Measurements from ENCODE around the gene POMC.
"Not testable (repeated sequence)": the region's sequence is repeated elsewhere in the genome, so short reads cannot be mapped to it uniquely, and the experiment has no call there.

Gene POMC

DNA sequence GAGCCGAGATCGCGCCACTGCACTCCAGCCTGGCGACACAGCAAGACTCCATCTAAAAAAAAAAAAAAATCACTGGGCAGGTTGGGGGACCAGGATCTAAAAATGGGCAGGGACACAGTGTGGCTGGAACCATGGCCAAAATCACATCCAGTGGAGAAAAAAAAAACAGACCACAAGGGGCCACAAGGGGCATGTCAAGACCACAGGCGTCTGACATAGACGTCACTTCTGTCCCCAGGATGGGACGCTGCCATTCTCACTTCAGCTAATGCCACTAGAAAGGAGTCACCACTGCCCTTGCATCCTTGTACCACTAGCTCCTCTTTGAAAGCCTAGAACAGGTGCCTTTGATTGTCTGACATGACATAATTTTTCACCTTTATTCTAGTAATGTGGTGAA lies 2.5 kb upstream of the POMC start:
- DNase-seq (ENCODE audit: extremely low read depth, low read depth) = no peak
- no peak overlapping the region for H3K4me3 ChIP-seq (replicated peaks; ENCODE audit: low read depth, low read length)
- TF ChIP-seq, protein P1, sequence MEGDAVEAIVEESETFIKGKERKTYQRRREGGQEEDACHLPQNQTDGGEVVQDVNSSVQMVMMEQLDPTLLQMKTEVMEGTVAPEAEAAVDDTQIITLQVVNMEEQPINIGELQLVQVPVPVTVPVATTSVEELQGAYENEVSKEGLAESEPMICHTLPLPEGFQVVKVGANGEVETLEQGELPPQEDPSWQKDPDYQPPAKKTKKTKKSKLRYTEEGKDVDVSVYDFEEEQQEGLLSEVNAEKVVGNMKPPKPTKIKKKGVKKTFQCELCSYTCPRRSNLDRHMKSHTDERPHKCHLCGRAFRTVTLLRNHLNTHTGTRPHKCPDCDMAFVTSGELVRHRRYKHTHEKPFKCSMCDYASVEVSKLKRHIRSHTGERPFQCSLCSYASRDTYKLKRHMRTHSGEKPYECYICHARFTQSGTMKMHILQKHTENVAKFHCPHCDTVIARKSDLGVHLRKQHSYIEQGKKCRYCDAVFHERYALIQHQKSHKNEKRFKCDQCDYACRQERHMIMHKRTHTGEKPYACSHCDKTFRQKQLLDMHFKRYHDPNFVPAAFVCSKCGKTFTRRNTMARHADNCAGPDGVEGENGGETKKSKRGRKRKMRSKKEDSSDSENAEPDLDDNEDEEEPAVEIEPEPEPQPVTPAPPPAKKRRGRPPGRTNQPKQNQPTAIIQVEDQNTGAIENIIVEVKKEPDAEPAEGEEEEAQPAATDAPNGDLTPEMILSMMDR (IDR thresholded peaks at IDR 0.05; ENCODE audit: low read depth, low read length, missing control alignments) = no peak

DNA sequence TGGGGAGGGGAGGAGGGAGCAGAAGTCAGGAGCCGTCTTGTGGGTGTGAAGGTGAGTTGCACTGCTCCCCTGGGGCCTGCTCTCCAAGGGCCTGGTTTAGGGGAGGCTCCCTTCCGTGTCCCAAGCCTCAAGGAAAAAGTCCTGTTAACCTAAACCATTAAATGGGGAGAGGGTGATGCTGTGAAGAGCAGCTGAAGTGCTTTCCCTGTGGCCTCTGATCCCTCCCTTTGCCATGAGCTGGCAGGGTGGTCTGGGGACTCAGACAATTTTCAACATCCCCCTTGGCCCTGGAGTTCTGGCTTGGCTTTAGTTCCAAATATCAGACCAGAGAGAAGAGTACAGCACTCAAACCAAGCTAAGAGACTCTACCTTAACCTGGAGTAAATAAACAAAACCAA lies 692 bp upstream of the POMC start:
- TF ChIP-seq, protein P1 (IDR thresholded peaks at IDR 0.05; ENCODE audit: low read depth, low read length, missing control alignments) = no peak
- no peak overlapping the region for H3K4me3 ChIP-seq (replicated peaks; ENCODE audit: low read depth, low read length)
- DNase-seq (ENCODE audit: extremely low read depth, low read depth) = no peak

DNA sequence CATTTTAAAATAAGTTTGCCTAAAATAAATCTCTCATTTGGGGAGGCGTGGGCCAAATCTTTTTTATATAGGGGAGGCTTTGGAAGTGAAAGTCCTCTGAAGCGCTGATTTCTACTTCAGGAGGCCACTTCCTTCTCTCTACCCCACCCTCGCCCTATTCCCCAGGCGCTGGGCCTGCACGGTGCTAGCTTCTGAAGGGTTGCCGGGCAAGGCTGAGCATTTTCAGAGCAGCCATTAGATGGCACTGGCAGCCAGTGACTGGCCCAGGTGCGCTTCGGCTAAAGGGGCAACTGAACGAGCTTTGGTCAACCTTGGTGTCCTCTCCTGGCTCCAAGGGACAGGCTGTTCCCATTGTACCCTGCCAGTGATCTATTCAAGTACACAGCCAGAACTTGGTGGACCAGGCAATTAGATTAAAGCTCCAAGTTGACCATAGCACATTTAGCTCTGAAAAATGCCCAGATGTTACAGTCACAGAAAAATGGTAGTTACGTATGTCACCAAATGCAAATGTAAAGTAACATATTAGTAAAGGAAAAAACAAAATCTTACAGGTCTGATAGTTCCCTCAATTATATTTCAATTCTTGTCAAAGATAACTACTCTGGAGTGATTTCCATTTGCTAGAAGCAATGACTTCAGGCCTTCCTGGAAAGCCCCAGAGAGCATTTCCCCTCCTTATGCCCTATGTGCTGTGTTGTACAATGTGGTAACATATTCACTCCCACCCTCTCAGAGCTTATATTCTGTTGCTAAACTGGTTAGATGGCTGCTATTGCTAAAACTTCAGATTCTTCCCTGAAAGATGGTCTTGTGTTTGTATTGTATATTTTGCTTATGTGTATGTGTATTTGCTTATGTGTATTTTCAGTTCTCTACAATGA lies 2.1 kb downstream of the POMC start:
- no peak overlapping the region for H3K4me3 ChIP-seq (replicated peaks; ENCODE audit: low read depth, low read length)
- TF ChIP-seq, protein P1 (IDR thresholded peaks at IDR 0.05; ENCODE audit: low read depth, low read length, missing control alignments) = peak; percentile 10
- no peak for DNase-seq (ENCODE audit: extremely low read depth, low read depth)

DNA sequence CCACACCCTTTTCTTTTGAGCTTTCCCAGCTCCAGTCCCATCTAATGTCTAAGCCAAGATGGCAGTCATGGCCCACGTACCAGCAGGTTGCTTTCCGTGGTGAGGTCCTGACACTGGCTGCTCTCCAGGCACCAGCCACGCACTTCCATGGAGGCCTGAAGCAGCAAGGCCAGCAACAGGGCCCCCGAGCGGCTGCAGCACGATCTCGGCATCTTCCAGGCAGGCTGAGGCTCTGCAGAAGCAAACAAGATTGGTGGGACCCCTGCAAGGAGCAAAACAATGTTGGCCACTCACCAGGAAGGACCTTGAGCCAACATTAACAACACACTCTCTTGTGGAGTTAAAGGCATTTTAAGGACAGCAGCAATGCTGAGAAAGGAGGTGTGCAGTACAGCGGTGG lies 3.8 kb downstream of the POMC start:
- no peak for DNase-seq (ENCODE audit: extremely low read depth, low read depth)
- TF ChIP-seq, protein P1 (IDR thresholded peaks at IDR 0.05; ENCODE audit: low read depth, low read length, missing control alignments) = no peak
- no peak overlapping the region for H3K4me3 ChIP-seq (replicated peaks; ENCODE audit: low read depth, low read length)

DNA sequence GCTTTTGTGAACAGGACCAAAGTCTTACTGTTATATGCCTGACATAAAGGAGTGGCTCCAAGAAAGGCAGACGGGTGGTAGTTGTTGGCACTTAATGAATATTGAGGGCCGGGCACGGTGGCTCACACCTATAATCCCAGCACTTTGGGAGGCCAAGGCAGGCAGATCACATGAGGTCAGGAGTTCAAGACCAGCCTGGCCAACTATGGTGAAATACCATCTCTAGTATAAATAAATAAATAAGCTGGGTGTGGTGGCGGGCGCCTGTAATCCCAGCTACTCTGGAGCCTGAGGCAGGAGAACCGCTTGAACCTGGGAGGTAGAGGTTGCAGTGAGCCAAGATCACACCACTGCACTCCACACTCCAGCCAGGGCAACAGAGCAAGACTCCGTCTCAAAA lies 6.3 kb downstream of the POMC start:
- H3K4me3 ChIP-seq (replicated peaks; ENCODE audit: low read depth, low read length); DNase-seq (ENCODE audit: extremely low read depth, low read depth): not testable (repeated sequence)

DNA sequence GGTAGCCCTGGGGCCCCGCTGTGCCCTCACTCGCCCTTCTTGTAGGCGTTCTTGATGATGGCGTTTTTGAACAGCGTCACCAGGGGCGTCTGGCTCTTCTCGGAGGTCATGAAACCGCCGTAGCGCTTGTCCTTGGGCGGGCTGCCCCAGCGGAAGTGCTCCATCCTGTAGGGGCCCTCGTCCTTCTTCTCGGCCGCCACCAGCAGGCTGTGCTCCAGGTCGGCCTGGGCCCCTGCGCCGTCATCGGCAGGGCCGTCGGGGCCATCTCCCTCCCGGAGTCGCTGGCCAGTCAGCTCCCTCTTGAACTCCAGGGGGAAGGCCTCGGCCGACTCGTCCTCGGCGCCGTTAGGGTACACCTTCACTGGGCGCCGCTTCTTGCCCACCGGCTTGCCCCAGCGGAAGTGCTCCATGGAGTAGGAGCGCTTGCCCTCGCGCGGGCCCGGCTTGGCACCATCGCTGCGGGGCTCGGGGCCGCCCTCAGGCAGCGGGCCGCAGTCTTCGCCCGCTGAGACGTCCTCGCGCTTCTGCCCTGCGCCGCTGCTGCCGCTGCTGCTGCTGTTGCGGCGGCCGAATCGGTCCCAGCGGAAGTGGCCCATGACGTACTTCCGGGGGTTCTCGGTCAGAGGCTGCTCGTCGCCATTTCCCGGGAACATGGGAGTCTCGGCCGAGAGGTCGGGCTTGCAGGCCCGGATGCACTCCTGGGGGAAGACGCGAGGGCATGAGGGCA lies 7.2 kb downstream of the POMC start:
- TF ChIP-seq, protein P1 (IDR thresholded peaks at IDR 0.05; ENCODE audit: low read depth, low read length, missing control alignments) = no peak
- H3K4me3 ChIP-seq (replicated peaks; ENCODE audit: low read depth, low read length) = no peak overlapping the region
- DNase-seq (ENCODE audit: extremely low read depth, low read depth) = no peak

DNA sequence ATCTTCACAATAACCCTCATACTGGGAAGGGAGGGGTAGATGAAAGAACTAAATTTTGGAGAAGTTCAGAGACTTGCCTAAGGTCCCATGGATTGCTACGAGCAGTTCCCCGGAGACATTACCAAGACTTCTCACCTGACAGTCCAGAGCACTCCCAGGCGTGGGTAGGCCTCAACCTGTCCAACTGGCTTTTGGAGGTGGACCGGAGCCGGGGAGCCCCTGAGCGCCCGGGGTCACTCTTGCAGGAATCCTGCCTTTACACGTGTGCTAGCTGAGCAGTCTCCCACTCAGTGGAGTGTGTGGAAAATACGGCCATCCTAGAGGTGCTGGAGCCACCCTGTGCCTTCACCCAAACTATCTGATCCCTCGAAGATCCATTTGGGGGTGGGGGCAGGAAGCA lies 8.0 kb downstream of the POMC start:
- DNase-seq (ENCODE audit: extremely low read depth, low read depth) = no peak
- H3K4me3 ChIP-seq (replicated peaks; ENCODE audit: low read depth, low read length) = no peak overlapping the region
- TF ChIP-seq, protein P1 (IDR thresholded peaks at IDR 0.05; ENCODE audit: low read depth, low read length, missing control alignments) = no peak

Data from HFF-Myc (cell line).